Esophagus mucosa (tissue), 1 donor: ENCODE measurements around the gene CTAGE15. TPM values are rescaled to one million over a fixed set of nuclear protein-coding genes. Genes with fewer than 3 reads are reported as not detected.
"Not testable (repeated sequence)": the region's sequence is repeated elsewhere in the genome, so short reads cannot be mapped to it uniquely, and the experiment has no call there.

Experiments
- ATAC-seq: fragments of 200-7000 bp; cut with Tn5 transposase; one replicate; pipeline ENCODE4 v1.9.1; 2020
- total RNA-seq: library from RNA; stranded (reverse); gene quantifications from one replicate; pipeline ENCODE4 v1.2.4, GENCODE V29; 2023
- donor health status: DM: yes; HTN: yes; CAD: no.

CTAGE15 gene, protein sequence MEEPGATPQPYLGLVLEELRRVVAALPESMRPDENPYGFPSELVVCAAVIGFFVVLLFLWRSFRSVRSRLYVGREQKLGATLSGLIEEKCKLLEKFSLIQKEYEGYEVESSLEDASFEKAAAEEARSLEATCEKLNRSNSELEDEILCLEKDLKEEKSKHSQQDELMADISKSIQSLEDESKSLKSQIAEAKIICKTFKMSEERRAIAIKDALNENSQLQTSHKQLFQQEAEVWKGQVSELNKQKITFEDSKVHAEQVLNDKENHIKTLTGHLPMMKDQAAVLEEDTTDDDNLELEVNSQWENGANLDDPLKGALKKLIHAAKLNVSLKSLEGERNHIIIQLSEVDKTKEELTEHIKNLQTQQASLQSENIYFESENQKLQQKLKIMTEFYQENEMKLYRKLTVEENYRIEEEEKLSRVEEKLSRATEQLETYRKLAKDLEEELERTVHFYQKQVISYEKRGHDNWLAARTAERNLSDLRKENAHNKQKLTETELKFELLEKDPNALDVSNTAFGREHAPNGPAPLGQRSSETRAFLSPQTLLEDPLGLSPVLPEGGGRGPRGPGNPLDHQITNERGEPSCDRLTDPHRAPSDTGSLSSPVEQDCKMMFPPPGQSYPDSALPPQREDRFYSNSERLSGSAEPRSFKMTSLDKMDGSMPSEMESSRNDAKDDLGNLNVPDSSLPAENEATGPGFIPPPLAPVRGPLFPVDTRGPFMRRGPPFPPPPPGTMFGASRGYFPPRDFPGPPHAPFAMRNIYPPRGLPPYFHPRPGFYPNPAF
- 1.4 TPM for total RNA-seq

DNA sequence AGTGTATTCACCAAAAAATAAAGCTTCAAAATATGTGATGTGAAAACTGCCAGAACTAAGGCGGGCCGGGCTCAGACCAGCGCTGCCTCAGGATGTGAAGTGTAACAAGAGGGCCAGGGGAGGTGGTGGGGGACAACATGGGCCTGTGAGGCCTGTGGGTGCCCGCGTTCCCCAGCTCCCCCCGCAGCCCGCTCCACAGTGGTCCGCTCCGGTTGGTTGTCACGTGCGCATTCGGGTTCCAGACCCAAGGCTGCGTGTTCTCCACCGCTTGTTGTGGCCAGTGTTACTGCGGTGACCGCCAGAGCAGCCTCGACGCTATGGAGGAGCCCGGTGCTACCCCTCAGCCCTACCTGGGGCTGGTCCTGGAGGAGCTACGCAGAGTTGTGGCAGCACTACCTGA is at the start of gene CTAGE15:
CTAGE15 (plus strand) TSS at position 301 of the 400 bp plus-strand sequence; CDS start at position 318, 17 bp downstream.
- not testable (repeated sequence) for ATAC-seq

DNA sequence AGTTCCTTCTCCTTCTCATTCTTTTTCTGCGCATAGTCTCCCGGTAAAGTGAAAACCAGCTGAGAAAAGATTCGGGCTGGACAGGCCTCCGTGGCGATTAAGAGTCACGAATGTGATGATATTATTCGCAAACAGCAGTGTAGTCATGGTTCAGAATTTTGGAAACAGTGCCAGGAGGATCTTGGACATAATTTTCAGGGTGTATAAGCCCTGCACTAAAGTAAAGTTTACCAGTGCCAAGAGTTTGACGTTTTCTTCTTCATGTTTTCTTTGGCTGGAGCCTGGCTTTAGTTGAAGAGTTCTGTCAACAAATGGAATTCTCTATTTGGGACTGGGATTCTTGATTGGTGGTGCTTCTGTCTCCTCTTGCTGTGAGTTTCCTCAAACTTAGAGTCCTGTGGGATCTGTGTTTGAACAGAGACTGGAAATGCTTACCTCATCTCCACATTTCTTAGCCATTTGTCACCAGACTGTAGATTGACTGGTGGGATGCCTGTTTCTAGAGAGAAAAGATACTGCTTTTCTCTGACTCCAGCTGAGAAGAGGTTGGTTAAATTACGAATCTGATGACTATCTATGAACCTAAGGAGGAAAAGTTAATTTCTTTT is 49.2 kb upstream of the CTAGE15 start:
- ATAC-seq, result not testable (repeated sequence)

DNA sequence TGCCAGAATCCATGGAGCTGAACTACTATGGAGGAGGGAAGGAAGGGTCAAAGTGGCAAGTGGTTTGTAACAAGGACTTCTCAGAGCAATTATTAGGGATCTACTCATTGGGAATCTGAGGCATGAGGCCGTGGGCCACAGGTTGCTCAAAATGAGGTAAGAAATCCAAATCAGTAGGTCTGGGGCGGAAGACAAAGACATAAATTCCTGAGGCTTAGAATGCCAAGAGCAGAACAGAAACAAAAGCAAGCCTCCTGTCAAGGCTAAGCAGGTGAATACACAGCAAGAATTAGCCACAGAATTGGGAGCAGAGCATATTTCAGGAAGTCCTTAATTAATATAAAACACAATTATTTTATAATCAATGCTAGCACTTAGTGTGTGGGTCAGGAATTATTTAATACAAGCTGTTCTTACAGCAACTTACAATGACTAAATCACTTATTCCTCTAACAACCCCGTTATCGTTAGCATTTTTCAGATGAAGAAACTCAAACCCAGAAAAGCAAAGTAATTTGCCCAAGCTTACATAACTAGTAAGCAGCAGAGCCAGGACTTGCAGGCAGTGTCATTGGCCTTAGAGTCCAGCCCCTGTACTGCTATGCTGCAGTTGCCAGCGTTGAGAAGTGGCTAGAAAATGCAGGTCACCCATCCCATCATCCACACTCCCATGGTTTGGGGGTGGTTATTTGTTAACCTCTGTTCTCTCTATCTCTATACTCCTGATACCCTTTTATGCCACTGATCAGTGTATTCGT is 40.3 kb upstream of the CTAGE15 start:
- ATAC-seq, result not testable (repeated sequence)

DNA sequence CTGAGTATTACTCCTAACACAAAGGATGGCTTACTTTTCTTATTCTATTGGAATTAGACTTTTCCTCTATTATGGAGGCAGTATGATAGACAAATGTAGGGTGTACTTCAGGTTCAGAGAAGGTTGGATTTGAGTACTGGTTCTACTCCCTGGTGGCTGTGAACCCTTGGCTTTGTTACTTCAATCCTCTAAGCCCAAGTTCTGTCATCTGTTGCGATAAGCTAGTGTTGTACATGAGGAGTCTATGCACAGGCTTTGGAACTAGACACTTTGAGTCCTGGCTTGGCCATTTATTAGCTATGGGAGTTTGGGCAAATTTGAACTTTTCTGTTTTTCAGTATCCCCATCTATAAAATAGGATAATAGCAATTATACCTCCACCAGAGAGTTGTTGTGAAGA is 39.7 kb upstream of the CTAGE15 start:
- ATAC-seq, result not testable (repeated sequence)

DNA sequence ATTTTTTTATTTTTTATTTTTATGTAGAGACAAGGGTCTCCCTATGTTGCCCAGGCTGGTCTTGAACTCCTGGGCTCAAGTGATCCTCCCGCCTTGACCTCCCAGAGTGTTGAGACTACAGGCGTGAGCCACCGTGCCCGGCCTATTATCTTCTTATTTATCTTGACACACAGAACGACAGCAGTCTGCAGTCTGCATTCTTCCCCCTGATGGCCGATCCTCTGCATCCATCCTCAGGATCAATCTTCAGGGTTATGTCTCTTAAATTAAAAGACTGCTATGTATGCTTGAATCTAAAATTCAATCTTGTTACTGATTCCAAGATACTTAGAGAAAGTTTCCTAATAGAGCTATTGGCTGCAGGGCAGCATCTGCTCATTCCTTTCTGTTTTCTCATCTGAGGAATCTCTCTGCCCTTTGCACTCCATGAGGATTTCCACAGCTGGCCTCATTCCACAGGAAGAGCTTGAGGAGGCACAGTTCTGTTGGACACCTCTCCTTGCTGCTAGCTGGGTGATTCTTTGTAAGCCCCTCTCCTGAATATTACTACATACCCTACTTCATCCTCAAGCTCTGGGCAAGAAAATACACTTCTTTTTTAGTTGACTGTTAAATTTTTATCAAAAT is 38.3 kb upstream of the CTAGE15 start:
- not testable (repeated sequence) for ATAC-seq

DNA sequence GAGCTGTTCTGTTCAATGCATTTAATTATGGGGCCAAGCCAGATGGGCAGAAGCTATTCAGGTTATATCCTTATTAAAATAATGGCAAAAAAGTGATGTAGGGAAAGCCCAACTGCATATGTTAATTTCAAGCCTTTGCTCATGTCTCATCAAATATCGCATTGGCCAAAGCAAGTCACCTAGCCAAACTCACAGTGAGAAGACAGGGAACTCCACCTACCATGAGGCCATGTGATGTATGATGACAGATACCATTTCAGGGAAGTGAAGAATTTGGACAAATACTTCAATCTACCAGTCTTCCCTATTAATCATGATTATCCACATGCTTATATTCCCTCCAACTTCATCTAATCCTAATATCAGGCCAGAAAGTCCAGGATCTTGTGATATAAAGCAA is 35.2 kb upstream of the CTAGE15 start:
- ATAC-seq, result peak; percentile 59

DNA sequence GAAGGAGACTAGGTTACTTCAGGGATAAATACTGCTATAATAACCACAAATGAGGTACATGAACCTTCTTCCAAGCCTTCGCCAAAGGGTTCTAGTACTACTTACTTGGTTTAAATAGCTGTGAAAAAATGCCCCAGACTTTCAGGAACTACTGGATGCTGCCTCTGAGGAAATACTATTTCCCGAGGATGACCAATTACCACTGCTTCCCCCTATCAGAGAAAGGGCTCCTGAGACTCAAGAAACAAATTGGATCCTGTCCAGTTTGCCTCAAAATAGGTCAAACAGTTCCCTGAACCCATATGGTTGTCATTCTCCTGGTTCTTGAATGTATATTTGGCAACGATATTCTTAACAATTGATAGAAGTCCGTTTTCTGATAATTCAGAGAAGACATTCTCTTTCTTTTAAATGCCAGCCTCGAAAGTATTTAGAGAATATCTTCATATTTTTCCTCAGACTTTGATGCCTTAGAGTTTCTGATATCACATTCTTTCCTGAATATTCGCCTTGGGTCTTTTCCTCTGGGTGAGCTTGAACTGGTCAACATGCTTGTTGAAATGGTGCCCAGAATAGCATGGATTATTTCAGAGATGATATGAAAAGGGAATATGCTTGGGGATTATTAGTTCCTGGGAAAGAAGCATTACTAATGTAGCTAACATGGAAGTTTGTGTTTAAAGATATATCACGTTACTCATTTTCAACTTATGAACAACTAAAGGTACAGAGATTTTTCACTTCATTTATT is 28.1 kb upstream of the CTAGE15 start:
- ATAC-seq, result not testable (repeated sequence)

DNA sequence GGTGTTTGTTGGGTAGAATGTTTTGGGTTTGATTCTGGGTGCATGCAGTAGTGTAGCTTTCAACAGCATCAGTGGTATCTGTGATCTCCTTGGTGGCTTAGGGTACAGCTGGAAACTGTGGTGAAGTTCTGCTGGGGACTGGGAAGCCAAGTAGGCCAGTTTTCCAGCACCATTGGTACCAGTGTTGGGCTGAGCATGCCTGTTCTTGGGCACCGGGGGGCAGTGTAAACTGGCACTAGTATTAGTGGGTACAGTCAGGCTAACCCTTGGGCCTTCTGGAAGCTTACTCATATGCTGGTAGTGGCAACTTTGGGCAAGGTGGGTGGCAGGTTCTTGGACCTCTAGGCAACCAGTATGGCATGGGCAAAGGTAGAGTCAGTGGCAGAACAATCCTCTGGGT is 15.6 kb upstream of the CTAGE15 start:
- not testable (repeated sequence) for ATAC-seq

DNA sequence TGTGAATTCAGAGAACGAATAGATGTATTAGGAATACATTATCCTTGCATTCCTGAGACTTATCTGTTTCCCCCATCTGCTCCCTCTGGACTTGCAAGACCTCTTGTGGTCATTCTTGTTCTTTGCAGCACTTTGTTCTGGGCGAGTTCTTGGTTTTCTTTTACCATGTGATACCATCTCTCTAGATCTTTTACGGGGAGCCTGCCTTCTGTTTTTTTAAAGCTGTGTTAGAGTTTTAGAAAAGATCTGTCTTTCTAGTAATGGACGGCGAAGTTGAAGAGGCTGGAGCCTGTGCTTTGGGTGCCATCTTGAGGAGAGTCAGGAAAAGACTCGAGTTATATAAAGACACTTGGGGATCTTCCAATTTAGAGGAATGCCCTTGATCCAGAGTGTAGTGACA is 8.3 kb upstream of the CTAGE15 start:
- peak; percentile 51 for ATAC-seq

DNA sequence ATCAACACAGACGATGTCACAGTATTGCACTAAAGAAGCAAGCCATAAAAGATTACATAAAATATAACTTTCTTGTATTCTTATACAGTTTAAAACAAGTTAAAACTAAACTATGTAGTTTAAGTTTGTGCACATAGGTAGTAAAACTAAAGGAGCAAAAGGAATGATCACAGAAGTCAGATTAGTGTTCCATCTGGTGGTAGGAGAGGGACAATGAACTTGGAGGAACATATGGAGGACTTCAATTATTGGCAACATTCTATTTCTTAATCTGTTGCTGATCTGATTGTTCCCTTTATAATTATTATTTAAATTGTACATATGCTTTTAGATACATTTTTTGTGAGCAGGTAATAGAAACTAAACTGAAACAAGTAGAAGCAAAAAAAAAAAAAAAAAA is 5.6 kb upstream of the CTAGE15 start:
- not testable (repeated sequence) for ATAC-seq

DNA sequence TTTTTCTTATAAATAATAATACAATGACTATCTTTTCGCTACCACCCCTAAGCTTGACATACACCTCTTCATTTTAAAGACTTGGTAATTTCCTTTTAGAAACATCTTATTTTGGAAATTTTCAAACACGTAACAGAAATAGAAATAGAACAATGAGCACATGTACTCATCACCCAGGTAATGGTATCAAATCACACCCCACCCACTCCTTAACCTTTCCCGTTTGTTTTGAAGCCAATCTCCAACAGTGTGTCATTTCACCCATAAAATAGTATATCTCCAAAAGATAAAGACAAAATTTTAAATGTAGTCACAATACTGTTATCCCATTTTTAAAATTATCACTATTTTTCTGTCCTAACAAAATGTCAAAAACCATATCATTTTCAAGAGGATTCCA is 16.6 kb downstream of the CTAGE15 start:
- ATAC-seq, result not testable (repeated sequence)

DNA sequence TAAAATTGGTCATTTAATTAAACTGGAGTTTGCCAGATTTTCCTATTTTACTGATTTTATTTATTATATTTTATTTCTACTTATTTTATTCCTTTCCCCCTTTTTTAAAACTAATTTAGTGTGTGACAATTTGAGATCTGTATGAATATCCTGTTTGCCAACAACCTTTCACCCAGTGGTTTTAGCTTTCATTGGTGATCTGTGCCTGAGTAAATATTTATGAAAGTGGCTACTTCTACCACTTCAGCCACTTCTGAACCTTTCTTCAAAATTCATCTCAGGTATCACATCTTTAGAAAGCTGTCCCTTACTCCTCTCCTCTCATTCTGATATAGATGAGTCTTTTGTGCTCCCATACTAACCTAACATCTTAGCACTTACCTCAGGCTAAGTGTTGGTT is 18.3 kb downstream of the CTAGE15 start:
- not testable (repeated sequence) for ATAC-seq

DNA sequence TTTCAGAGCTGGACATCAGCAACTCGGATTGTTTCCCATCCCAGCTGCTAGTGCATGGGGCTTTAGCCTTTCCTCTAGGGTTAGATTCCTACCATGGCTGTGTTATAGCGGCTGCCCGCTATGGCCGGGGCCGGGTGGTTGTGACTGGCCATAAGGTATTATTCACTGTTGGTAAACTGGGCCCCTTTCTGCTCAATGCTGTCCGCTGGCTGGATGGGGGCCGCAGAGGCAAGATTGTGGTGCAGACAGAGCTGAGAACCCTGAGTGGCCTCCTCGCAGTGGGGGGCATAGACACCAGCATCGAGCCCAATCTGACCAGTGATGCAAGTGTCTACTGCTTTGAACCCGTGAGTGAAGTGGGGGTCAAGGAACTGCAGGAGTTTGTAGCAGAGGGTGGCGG is 26.5 kb downstream of the CTAGE15 start:
- ATAC-seq, result not testable (repeated sequence)

DNA sequence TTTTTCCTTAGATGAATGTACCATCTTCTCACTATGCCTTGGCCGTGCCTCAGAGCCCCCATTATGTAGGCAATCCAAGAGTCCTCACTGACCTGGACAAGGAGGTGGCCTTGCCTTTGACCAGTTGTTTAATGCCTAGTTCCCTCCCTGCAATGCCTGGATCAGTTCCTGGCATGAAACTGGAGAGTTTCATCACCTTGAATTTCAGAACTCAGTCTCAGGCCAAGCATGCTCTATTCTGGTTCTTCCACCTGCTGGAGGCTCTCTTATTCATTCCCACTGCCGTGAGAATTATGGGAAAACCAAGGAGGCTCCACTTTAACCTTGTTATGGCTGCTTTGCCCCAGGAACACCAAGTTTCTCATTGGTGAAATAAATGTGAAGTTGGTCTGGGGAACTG is 31.9 kb downstream of the CTAGE15 start:
- not testable (repeated sequence) for ATAC-seq

DNA sequence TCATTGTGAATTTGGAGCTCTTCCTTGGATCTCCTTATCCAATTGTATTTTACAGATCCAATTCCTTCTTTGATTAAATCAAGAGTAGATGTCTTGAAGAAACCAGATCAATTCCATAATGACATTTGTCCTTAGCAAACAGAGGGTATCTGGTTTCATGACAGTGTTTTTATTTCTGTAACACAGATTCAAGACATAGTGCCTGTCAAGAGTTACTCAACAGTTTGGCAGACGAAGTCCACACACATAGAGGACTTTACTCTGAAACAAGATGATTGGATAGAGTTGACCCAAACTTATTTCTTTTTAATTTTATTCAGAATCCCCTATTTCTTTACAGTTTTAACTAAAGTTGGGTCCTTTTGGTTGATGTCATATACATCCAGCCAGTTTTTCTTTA is 34.5 kb downstream of the CTAGE15 start:
- ATAC-seq, result not testable (repeated sequence)

DNA sequence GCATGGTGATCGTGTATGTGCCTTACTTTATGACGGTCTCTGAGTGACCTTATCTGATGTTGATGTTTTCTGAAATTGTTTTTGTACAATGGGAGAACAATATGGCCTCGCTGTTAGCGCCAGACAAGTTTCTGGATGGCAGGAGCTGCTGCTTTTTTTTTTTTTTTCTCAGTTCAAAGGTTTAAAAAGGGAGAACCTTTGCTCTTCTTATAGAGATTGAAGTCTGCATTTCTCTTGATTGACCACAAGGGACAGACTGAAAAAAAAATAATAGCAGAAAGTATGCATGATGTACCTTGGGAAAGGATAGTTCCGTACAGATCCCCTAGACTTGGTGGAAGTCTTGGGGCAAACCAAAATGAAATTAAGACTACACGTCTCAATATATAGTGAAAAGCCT is 43.9 kb downstream of the CTAGE15 start:
- ATAC-seq, result not testable (repeated sequence)

DNA sequence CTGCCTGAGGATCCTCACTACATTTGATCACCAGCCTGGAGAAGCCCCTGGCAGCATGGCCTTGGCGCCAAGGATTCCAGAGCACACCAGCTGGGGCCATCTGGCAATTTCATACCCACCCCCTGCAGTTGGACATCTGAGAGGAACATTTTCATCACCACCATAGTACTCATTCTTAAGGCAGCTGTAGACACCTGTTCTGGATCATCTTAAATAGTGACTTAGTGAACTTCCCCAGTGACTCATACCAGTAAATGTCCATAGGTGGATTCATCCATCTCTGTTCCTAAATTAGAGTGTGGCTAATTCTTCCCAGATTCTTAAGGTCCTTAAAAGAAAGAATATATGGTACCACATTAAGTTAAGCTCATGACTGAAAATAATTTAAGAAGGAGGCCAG is 45.6 kb downstream of the CTAGE15 start:
- not testable (repeated sequence) for ATAC-seq

DNA sequence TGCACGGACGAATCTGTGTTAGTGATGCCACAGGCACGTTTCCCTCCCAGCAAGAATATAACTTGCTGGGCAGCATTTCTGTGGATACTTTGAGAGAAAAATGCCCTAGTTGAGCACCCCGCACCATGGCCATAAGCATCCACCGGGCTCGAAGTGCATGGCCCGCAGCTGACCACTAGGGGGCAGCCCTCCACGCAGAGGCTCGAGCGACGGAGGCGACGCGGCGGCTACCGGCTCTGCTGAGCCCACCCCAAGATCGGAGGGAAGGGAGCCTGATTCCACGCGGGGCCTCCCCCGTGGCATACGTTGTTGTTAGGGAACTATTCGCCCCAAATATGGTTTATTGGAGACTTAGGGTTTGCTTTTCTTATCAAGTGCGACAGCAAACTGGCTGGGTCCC is 48.5 kb downstream of the CTAGE15 start:
- peak; percentile 67 for ATAC-seq

DNA sequence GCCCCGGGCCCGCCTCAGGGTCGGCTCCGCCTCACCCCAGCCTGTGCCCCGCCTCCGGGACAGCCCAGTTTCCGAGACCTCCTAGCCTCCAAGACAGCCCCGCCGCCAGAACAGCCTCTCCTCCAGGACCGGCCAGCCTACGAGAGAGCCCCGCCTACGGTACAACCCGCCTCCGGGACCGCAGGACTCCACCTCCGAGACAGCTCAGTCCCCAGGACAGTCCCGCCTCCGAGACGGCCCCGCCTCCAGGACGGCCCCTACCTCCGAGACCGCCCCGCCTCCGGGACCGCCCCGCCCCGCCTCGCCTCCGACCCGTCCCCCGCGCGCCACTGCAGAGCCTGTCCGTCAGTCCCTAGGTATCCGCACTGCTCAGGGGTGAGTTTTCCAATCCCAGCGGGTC is 49.0 kb downstream of the CTAGE15 start, which contains the start of gene TCAF2:
TCAF2 (plus strand) TSS at position 329 of the 400 bp plus-strand sequence.
- peak; percentile 99 for ATAC-seq

DNA sequence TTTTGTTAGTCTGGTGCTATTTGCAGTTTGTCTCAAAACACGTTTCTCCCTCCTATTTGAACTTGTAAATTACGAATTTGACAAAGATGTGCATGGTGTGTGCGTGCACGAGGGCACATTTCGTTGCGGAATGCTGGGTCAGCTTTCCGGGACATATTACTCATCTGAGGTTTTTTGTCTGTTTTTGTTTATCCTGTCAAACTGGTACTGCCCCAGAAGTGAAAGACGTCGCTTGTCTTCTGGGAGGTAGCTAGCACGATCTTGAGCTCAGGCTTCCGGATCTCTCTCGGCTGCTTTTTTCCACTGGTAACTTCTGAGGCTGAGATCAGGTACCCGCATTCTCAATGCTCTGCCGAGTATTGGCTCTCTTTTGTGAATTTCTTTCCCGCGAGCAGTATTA is 49.6 kb downstream of the CTAGE15 start:
- ATAC-seq, result peak; percentile 69

DNA sequence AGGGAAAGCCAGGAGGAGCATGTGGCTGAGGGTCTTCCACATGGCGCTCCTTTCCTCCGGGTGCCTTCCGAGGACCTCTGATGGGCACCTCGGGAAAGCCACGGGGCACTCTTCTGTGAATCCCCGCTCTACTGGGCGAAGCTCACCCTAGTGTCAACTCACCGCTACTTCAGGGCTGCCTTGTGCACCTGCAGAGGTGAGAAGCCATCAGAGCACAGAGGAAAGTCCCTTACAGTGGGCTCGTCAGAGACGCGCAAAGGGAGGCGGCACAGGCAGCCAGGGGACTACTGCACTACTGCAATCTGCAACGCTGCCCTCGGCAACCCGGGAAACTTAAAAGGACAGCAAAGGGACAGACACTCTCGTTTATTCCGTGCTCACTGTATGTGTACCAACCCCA is 50.5 kb downstream of the CTAGE15 start:
- ATAC-seq, result not testable (repeated sequence)
